ENCODE data around the gene SEC61A1.

Gene SEC61A1

GRCh38 chr3:128060473-128061381 lies 8.5 kb downstream of the SEC61A1 start:
- Histone ChIP-seq H3K9me3 (ENCODE audit: low read length) (no peaks in the 10 kb centered on the region), H3K4me3 (ENCODE audit: low read depth in 1 of 2, low read length in 2 of 2) (no peak overlapping the region), H3K9ac (ENCODE audit: low read length) (no peak overlapping the region), H3K27ac (ENCODE audit: low read depth, low read length) (no peak overlapping the region), H3K4me1 (ENCODE audit: insufficient read depth, low read length) (peaks cover 4% of the 10 kb centered on the region), H3K27me3 (ENCODE audit: control insufficient read depth in 1 of 2, insufficient read depth in 2 of 2, low read length in 2 of 2) (no peaks in the 10 kb centered on the region), H3K36me3 (ENCODE audit: insufficient read depth, low read length) (peaks cover 82% of the 10 kb centered on the region)

DNA sequence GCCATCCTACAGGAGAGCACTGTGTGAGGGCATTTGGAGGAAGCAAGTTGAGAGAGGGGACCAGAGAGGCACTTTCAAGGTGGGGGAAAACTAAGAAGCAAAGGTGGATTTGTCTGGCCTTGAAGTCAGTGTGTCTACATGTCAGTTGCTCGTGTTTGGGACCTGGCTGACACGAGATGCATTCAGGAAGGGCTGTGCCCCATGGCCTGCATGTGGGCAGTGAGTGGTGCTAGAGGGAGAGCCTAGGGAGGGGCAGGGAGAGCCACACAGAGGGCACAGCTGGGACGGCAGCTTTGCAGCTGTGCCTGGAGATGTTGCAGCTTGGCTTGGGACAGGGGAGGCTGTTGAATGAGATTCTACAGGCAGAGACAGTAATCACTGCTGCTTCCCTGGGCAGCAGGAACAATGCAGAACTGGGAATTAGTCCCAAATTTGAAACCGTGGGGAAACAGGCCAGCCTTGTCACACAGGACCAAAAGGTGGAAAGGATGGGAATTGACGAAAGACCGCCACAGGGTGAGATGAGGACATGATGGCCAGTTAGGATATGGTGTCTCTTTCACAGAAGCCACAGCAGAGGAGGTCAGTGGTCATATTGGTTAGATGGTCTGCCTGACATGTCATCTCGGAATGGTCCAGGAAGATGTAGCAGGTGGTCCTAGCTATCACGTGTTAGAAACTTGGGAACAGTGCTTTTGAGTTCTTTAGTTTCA lies 10.0 kb downstream of the SEC61A1 start:
- Histone ChIP-seq H3K27me3 (ENCODE audit: control insufficient read depth in 1 of 2, insufficient read depth in 2 of 2, low read length in 2 of 2) (no peaks in the 10 kb centered on the region), H3K9ac (ENCODE audit: low read length) (no peak overlapping the region), H3K36me3 (ENCODE audit: insufficient read depth, low read length) (peaks cover 85% of the 10 kb centered on the region), H3K9me3 (ENCODE audit: low read length) (no peaks in the 10 kb centered on the region), H3K4me1 (ENCODE audit: insufficient read depth, low read length) (no peaks in the 10 kb centered on the region), H3K4me3 (ENCODE audit: low read depth in 1 of 2, low read length in 2 of 2) (no peak overlapping the region), H3K27ac (ENCODE audit: low read depth, low read length) (no peak overlapping the region)

GRCh38 chr3:128063865-128064264 lies 11.6 kb downstream of the SEC61A1 start:
- peaks cover 95% of the 10 kb centered on the region for H3K36me3 ChIP-seq (ENCODE audit: insufficient read depth, low read length)
- H3K27ac ChIP-seq (ENCODE audit: low read depth, low read length), result no peak overlapping the region
- H3K4me1 ChIP-seq (ENCODE audit: insufficient read depth, low read length), result no peaks in the 10 kb centered on the region
- no peaks in the 10 kb centered on the region for H3K9me3 ChIP-seq (ENCODE audit: low read length)
- no peak overlapping the region for H3K4me3 ChIP-seq (ENCODE audit: low read depth in 1 of 2, low read length in 2 of 2)
- H3K9ac ChIP-seq (ENCODE audit: low read length), result no peak overlapping the region
- no peaks in the 10 kb centered on the region for H3K27me3 ChIP-seq (ENCODE audit: control insufficient read depth in 1 of 2, insufficient read depth in 2 of 2, low read length in 2 of 2)

DNA sequence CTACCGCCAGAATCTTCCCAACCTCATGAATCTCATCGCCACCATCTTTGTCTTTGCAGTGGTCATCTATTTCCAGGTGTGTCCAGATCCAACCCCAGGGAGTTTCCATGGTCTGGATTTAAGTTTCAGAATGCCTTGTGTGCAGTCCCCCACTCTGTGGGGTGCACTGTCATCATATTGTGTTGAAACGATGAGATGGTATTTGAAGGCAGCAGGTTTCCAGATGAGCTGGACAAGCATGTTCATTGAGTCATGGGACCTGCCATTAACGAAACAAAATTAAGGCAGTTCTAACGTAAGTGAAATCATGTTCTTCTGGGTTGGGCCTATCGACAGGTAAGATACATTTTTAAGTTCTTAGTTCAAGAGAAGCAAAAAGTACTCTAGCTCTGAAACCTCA lies 12.7 kb downstream of the SEC61A1 start:
- Histone ChIP-seq H3K27ac (ENCODE audit: low read depth, low read length) (no peak overlapping the region), H3K4me3 (ENCODE audit: low read depth in 1 of 2, low read length in 2 of 2) (no peak overlapping the region), H3K27me3 (ENCODE audit: control insufficient read depth in 1 of 2, insufficient read depth in 2 of 2, low read length in 2 of 2) (no peaks in the 10 kb centered on the region), H3K9ac (ENCODE audit: low read length) (no peak overlapping the region), H3K4me1 (ENCODE audit: insufficient read depth, low read length) (no peaks in the 10 kb centered on the region), H3K9me3 (ENCODE audit: low read length) (no peaks in the 10 kb centered on the region), H3K36me3 (ENCODE audit: insufficient read depth, low read length) (peaks cover 95% of the 10 kb centered on the region)

- H3K4me1 ChIP-seq (ENCODE audit: insufficient read depth, low read length), result no peaks in the 10 kb centered on the region
- H3K27me3 ChIP-seq (ENCODE audit: control insufficient read depth in 1 of 2, insufficient read depth in 2 of 2, low read length in 2 of 2), result no peaks in the 10 kb centered on the region
- H3K4me3 ChIP-seq (ENCODE audit: low read depth in 1 of 2, low read length in 2 of 2), result no peak overlapping the region
- H3K9ac ChIP-seq (ENCODE audit: low read length), result no peak overlapping the region
- no peaks in the 10 kb centered on the region for H3K9me3 ChIP-seq (ENCODE audit: low read length)
- H3K36me3 ChIP-seq (ENCODE audit: insufficient read depth, low read length), result peaks cover 95% of the 10 kb centered on the region
- H3K27ac ChIP-seq (ENCODE audit: low read depth, low read length), result no peak overlapping the region
These were observed 13.9 kb downstream of the SEC61A1 start for GRCh38 chr3:128066114-128066513.

DNA sequence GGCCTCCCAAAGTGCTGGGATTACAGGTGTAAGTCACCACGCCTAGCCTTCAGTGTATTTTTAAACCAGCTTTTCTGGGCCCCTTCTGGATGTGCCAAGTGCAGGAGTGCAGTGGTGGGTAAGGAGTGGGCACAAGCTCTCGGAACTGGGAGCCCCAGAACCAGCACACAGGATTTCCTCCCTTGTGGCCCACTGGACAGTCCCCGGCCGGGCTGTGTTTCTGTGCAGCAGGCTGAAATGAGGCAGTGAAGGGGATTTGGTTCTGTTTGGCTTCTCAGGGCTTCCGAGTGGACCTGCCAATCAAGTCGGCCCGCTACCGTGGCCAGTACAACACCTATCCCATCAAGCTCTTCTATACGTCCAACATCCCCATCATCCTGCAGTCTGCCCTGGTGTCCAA lies 14.4 kb downstream of the SEC61A1 start:
- no peaks in the 10 kb centered on the region for H3K4me1 ChIP-seq (ENCODE audit: insufficient read depth, low read length)
- H3K36me3 ChIP-seq (ENCODE audit: insufficient read depth, low read length), result peaks cover 95% of the 10 kb centered on the region
- H3K4me3 ChIP-seq (ENCODE audit: low read depth in 1 of 2, low read length in 2 of 2), result no peak overlapping the region
- H3K9ac ChIP-seq (ENCODE audit: low read length), result no peak overlapping the region
- H3K9me3 ChIP-seq (ENCODE audit: low read length), result no peaks in the 10 kb centered on the region
- no peaks in the 10 kb centered on the region for H3K27me3 ChIP-seq (ENCODE audit: control insufficient read depth in 1 of 2, insufficient read depth in 2 of 2, low read length in 2 of 2)
- H3K27ac ChIP-seq (ENCODE audit: low read depth, low read length), result no peak overlapping the region

GRCh38 chr3:128067489-128067888 lies 15.3 kb downstream of the SEC61A1 start:
- H3K9ac ChIP-seq (ENCODE audit: low read length), result no peak overlapping the region
- no peaks in the 10 kb centered on the region for H3K27me3 ChIP-seq (ENCODE audit: control insufficient read depth in 1 of 2, insufficient read depth in 2 of 2, low read length in 2 of 2)
- H3K4me3 ChIP-seq (ENCODE audit: low read depth in 1 of 2, low read length in 2 of 2), result no peak overlapping the region
- H3K27ac ChIP-seq (ENCODE audit: low read depth, low read length), result no peak overlapping the region
- H3K4me1 ChIP-seq (ENCODE audit: insufficient read depth, low read length), result no peaks in the 10 kb centered on the region
- H3K9me3 ChIP-seq (ENCODE audit: low read length), result no peaks in the 10 kb centered on the region
- peaks cover 88% of the 10 kb centered on the region for H3K36me3 ChIP-seq (ENCODE audit: insufficient read depth, low read length)

GRCh38 chr3:128068156-128068620 lies 16.0 kb downstream of the SEC61A1 start:
- no peaks in the 10 kb centered on the region for H3K9me3 ChIP-seq (ENCODE audit: low read length)
- H3K4me3 ChIP-seq (ENCODE audit: low read depth in 1 of 2, low read length in 2 of 2), result no peak overlapping the region
- no peaks in the 10 kb centered on the region for H3K4me1 ChIP-seq (ENCODE audit: insufficient read depth, low read length)
- no peak overlapping the region for H3K27ac ChIP-seq (ENCODE audit: low read depth, low read length)
- H3K36me3 ChIP-seq (ENCODE audit: insufficient read depth, low read length), result peaks cover 85% of the 10 kb centered on the region
- H3K27me3 ChIP-seq (ENCODE audit: control insufficient read depth in 1 of 2, insufficient read depth in 2 of 2, low read length in 2 of 2), result no peaks in the 10 kb centered on the region
- no peak overlapping the region for H3K9ac ChIP-seq (ENCODE audit: low read length)

DNA sequence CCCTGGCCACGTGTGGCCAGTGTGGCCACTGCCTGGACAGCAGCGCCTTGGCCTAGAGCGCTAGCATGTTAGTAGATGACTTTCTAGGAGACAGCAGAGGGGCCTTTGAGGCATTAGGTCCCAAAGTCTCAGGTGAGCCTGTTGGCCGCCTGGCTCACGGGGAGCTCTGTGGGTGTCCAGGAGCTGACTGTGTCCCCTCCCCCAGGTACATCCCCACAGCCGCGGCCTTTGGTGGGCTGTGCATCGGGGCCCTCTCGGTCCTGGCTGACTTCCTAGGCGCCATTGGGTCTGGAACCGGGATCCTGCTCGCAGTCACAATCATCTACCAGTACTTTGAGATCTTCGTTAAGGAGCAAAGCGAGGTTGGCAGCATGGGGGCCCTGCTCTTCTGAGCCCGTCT lies 17.0 kb downstream of the SEC61A1 start:
- H3K4me3 ChIP-seq (ENCODE audit: low read depth in 1 of 2, low read length in 2 of 2), result no peak overlapping the region
- H3K27ac ChIP-seq (ENCODE audit: low read depth, low read length), result no peak overlapping the region
- no peaks in the 10 kb centered on the region for H3K9me3 ChIP-seq (ENCODE audit: low read length)
- no peaks in the 10 kb centered on the region for H3K4me1 ChIP-seq (ENCODE audit: insufficient read depth, low read length)
- no peak overlapping the region for H3K9ac ChIP-seq (ENCODE audit: low read length)
- no peaks in the 10 kb centered on the region for H3K27me3 ChIP-seq (ENCODE audit: control insufficient read depth in 1 of 2, insufficient read depth in 2 of 2, low read length in 2 of 2)
- peaks cover 76% of the 10 kb centered on the region for H3K36me3 ChIP-seq (ENCODE audit: insufficient read depth, low read length)

GRCh38 chr3:128070898-128071591 lies 18.8 kb downstream of the SEC61A1 start:
- Histone ChIP-seq H3K27me3 (ENCODE audit: control insufficient read depth in 1 of 2, insufficient read depth in 2 of 2, low read length in 2 of 2) (no peaks in the 10 kb centered on the region), H3K9me3 (ENCODE audit: low read length) (no peaks in the 10 kb centered on the region), H3K4me1 (ENCODE audit: insufficient read depth, low read length) (peaks cover 2% of the 10 kb centered on the region), H3K36me3 (ENCODE audit: insufficient read depth, low read length) (peaks cover 61% of the 10 kb centered on the region), H3K9ac (ENCODE audit: low read length) (no peak overlapping the region), H3K27ac (ENCODE audit: low read depth, low read length) (no peak overlapping the region), H3K4me3 (ENCODE audit: low read depth in 1 of 2, low read length in 2 of 2) (no peak overlapping the region)

DNA sequence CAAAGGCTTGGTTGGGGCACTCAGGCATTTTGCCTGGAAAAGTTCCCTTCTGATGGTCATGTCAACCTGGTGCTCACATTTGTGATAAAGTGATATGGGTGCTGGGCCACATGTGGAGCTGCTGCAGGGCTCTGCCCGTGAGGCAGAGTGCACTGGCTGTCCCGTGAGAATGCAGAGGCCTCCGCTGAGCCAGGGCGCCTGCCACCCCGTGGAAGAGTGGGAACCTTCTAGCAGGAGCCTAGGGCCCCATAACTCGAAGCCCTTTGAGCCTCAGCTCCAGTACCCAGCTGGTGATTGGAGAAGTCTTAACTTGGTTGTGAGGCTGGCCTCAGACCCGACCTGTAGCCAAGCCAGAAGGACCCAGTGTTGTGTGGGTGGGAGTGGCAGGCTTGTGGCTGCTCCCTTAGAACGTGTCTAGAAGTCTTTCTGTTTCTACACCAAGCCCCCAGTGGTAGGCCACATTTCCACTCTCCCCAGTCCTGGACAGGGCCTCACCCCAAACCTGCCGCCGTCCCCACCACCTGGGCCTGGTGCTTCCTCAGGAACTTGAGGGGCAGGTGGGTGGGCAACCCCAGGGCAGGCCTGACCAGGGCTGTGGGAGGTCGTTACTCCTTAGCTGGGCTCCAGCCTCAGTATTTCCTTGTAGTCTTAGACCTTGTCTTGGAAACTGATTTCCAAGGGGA lies 19.7 kb downstream of the SEC61A1 start:
- H3K36me3 ChIP-seq (ENCODE audit: insufficient read depth, low read length), result peaks cover 52% of the 10 kb centered on the region
- no peak overlapping the region for H3K4me3 ChIP-seq (ENCODE audit: low read depth in 1 of 2, low read length in 2 of 2)
- H3K27ac ChIP-seq (ENCODE audit: low read depth, low read length), result no peak overlapping the region

More for the DNA sequence above, 19.7 kb downstream of the SEC61A1 start:
- H3K27me3 ChIP-seq (ENCODE audit: control insufficient read depth in 1 of 2, insufficient read depth in 2 of 2, low read length in 2 of 2), result no peaks in the 10 kb centered on the region
- no peak overlapping the region for H3K9ac ChIP-seq (ENCODE audit: low read length)
- H3K9me3 ChIP-seq (ENCODE audit: low read length), result no peaks in the 10 kb centered on the region
- peaks cover 8% of the 10 kb centered on the region for H3K4me1 ChIP-seq (ENCODE audit: insufficient read depth, low read length)
